Fibroblast of the aortic adventitia (primary cell): ENCODE data around the gene MRC1. TPM values are rescaled to one million over a fixed set of nuclear protein-coding genes. Genes with fewer than 3 reads are reported as not detected.

Experiments
- DNase-seq: peaks from one replicate; pipeline ENCODE4 v3.0.0-alpha.2; 2010; ENCODE audit warnings: low read depth
- H3K4me3 ChIP-seq: 2 replicates; pipeline ENCODE4 v1.5.1; 2011; ENCODE audit warnings: low read depth, mild to moderate bottlenecking, control low read depth, low read length, moderate library complexity
- CTCF ChIP-seq: IDR thresholded peaks from 2 replicates; pipeline ENCODE4 v1.5.1; 2011; ENCODE audit warnings: mild to moderate bottlenecking, low read length, control low read depth, inconsistent platforms; ENCODE audit not compliant: insufficient read depth
- total RNA-seq: library from RNA; depleted of rRNA; stranded (reverse); fragments of >200 nt; gene quantifications from 2 replicates; pipeline ENCODE4 v1.2.3, GENCODE V29; 2012; ENCODE audit warnings: low replicate concordance

MRC1 gene
- total RNA-seq, 1 donor: 0.09 TPM

DNA sequence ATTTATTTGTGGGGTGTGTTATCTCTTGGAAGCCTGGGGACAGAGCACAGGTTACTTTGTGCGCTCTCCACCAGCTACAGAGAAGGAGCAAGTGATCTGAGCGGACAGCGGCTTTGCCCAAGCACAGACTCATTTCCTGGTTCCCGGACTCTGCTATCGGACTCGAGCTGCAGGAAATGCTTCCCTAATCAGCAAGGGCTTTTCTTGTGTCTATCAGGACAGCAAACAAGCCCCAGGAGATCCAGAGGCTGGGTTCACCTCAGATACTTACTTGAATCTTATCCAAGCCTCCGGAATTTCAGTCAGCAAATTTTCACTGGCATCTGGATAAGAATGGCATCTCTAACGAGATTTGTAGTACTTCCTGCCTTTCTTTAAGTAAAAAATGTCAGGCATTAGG, 27.8 kb downstream of the MRC1 start:
- peak overlapping the region; percentile 47 for H3K4me3 ChIP-seq
- DNase-seq: peak; percentile 88
- TF ChIP-seq CTCF: no peak

- DNase-seq: peak; percentile 9
- H3K4me3 ChIP-seq: no peak overlapping the region
- no peak for TF ChIP-seq CTCF
Observed at GRCh38 chr10:17838080-17838648, 29.0 kb downstream of the MRC1 start.

GRCh38 chr10:17841050-17841449, 31.9 kb downstream of the MRC1 start:
- no peak for TF ChIP-seq CTCF
- peak; percentile 22 for DNase-seq
- H3K4me3 ChIP-seq: no peak overlapping the region

GRCh38 chr10:17842641-17843040, 33.5 kb downstream of the MRC1 start:
- DNase-seq: no peak
- no peak for TF ChIP-seq CTCF
- no peak overlapping the region for H3K4me3 ChIP-seq

- TF ChIP-seq CTCF: peak; percentile 51
- peak; percentile 62 for DNase-seq
- no peak overlapping the region for H3K4me3 ChIP-seq
Observed at GRCh38 chr10:17847585-17848296, 38.6 kb downstream of the MRC1 start.

- TF ChIP-seq CTCF: no peak
- DNase-seq: no peak
- H3K4me3 ChIP-seq: no peak overlapping the region
Observed at GRCh38 chr10:17848646-17849045, 39.5 kb downstream of the MRC1 start.

DNA sequence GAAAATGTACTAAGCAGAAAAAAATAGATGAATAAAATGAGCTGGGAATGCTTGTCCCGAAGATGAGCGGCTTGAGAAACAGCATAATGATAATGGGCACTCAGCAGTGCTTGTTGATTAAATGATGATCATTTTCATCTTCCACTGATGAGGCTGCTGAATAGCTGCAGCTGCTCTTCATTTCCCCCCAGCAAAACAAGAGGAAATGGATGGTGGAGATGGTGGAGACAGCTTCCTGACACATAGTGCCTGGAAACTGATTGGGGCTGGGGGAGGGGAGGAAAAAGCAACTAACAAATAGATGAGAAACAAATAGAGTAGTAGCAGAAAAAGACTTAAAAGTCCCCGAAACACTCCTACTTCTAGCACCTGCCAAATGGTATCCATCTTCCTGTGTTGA, 41.4 kb downstream of the MRC1 start:
- H3K4me3 ChIP-seq: no peak overlapping the region
- no peak for DNase-seq
- no peak for TF ChIP-seq CTCF
